ENCODE data around the gene STXBP6. TPM values are rescaled to one million over a fixed set of nuclear protein-coding genes. Genes with fewer than 3 reads are reported as not detected.
"Not testable (repeated sequence)": the region's sequence is repeated elsewhere in the genome, so short reads cannot be mapped to it uniquely, and the experiment has no call there.

The STXBP6 gene
- total RNA-seq, 1 experiment from 2014 or later, result 34.3 TPM

DNA sequence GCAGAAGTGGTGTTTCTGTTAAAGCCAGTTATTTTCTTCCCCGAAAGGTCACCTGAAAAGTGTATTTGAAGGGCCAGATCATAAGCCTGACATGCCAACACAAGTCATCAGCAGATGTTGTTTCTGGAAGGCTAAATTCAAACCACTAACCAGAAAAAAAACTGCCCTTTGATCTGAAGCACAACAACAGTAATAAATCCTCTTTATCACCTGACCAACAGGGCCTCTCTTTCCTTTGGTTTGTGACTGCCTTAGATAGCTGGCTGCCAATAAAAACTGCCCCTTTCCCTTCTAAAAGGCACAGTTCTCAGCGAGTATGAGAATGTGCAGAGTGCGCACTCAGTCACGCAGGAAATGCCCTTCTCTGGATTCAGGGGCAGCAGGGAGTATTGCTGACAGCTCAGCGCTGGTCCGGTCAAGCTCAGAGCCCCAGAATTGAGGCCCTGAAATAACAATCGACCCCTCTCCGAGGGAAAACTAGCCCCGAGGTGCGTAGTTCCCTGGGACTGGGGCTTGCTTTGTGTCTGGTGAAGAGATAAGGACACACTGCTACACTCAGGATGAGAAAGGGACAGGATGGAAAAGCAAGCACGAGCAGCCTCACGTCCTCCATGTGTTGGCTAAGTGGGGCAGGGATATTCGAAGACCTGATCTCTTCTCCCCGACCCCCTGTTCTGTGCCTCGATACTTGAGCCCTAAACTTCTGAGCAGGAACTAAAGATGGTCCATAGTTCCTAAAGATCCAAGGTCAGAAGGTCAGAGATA is 231.7 kb downstream of the STXBP6 start:
- no peak for DNase-seq (ENCODE audit: low read depth, low spot score)
- in situ Hi-C loops (cut with HindIII; ENCODE audit: low pct_unique_long_range_greater_than_20kb, low sequenced_read_pairs), result no loop called here

DNA sequence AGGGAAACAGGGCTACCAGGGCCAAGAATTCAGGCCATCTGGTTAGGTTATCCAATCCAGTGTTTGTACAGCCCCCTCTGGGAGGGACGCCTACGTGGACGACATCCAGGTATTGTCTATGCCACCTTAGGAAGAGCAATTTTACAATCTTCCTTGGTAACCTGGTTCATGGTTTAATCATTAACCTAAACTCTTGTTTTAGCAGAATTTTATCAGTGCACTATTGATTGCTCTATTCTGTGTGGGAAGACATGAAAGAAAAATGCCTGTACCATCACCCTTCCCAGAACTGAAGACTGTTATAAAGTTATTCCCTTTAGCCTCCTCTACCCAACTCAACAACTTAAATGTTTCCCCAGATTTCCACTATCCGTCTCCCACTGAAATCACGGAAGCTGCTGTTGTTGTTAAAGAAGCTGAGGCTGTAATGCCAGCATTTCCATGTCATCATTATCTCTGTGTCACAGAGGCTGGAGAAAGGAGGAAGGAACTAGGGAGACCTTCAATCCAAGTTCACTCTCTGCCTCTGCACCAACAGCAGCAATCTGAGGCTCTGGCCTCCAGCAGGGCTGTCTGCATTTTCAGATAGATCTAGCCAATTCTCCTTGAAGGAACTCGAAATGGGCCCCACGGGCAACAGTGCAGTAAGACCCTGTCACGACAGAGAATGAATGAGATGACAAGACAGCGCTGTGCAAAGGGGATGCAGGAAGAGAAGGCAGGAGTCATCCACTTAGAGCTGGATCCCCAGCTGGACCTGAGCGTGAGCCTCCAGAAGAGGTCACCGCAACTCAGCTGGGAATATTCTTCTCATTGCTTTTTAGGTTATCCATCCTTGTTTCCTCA is 232.5 kb downstream of the STXBP6 start:
- peak; percentile 52 for DNase-seq (ENCODE audit: low read depth, low spot score)
- in situ Hi-C loops (cut with HindIII; ENCODE audit: low pct_unique_long_range_greater_than_20kb, low sequenced_read_pairs), result no loop called here

DNA sequence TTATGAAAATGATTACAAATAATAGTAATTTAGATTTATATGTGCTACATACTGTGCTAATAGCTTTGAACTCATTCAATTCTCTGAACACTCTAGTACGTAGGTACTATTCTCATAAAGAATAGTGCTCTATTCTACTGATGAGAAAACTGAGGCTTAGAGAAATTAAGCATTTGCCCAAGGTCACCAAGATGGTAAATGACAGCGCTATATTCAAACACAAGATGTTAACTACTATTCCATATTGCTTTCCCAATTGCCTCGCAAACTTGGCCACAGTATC is 233.1 kb downstream of the STXBP6 start:
- in situ Hi-C loops (cut with HindIII; ENCODE audit: low pct_unique_long_range_greater_than_20kb, low sequenced_read_pairs), result no loop called here
- no peak for DNase-seq (ENCODE audit: low read depth, low spot score)

DNA sequence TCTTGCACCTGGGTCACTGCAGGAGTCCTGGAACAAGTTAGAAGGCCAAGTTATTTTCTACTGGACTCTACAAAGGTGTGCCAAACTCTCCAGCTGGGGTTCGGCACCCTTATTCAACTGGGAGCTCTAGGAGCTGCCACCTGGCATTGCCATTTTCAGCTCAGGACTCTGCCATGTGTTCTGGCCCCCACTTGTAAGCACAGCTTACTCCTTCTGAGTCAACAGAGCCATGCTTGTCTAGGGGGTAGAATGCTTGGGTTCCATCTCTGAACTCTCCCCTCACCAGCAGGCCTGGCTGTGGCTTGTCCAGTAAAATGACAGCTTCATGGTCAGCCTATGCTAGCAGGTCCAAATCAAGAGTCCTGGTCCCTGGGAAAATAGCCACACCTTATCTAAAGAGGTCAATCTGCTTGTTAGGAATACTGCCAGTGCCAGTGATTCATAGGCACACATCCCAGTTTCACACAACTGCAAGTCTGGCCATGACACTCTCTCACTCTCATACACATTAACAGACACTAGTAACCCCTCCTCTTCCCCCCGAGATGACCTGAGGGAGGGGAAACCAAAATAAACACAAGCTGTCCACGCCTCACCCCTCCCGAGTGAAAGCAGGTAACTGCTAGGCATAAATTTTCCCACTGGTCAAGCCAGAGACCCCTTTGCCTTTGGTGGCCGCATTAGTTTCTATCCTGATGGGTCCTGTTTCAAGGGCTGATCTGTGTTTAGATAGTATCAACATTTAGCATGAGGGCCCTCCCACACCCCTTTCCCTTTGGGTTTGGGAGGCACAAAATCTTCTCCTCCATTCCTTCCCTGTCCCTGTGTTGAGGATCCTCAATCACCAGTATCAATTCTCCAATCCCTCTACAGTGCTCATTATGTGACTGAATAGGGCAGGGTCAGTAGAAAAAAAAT is 233.7 kb downstream of the STXBP6 start:
- no peak for DNase-seq (ENCODE audit: low read depth, low spot score)
- in situ Hi-C loops (cut with HindIII; ENCODE audit: low pct_unique_long_range_greater_than_20kb, low sequenced_read_pairs), result no loop called here

DNA sequence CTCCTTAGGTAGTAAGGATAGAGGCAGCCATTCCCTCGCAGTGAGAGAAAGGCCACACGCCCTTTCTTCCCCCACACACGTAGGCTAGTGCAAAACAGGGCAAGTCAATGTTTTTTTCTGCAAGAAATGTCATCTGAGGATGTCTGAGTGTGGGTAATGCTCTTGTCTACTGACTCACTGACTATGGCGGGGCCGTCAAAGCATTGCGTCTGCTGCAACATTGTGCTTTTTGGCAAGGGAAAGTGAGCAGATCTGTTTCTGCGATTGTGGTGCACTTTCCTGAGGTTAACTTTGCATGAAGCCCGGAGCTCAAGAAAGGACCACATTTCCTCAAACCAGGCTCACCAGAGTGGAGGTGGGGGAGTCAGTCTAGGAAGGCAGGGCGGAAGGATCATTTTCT is 234.4 kb downstream of the STXBP6 start:
- in situ Hi-C loops (cut with HindIII; ENCODE audit: low pct_unique_long_range_greater_than_20kb, low sequenced_read_pairs), result no loop called here

DNA sequence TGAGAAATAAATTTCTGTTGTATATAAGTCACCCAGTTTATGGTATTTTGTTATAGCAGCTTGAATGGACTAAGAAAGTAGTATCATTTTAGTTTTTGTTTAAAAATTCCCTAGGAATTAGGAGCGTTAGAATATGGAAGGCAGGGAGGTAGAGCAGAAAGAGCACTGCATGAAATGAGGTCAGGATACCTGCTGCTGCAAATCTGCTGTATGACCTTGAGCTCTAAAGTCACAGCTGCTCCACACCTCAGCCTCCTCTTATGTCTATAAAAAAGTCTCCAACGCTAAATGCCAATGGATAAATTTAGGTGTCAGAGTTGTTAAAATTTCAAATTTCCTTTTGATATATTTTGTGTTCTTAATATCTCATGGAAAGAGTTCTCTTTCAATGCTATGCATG is 235.0 kb downstream of the STXBP6 start:
- in situ Hi-C loops (cut with HindIII; ENCODE audit: low pct_unique_long_range_greater_than_20kb, low sequenced_read_pairs), result no loop called here
- DNase-seq (ENCODE audit: low read depth, low spot score), result no peak

More for the DNA sequence above, 234.4 kb downstream of the STXBP6 start:
- DNase-seq (ENCODE audit: low read depth, low spot score), result no peak

DNA sequence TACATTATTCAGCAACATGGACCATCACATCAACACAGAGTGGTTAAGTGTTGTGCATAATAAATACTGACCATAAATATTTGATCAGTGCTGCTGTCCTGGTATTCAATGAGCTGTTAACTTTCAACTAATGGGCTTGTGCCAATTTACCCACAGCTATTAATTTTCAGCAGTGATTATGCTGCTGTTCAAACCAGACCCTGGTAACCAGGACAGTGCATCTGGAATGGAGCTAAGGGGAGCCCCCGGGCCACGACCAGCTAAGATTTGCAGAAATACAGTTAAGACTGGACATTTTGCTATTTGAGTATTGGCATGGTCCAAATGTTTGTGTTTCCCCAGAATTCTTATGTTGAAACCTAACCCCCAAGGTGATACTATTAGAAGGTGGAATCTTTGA is 235.6 kb downstream of the STXBP6 start:
- in situ Hi-C loops (cut with HindIII; ENCODE audit: low pct_unique_long_range_greater_than_20kb, low sequenced_read_pairs), result no loop called here
- DNase-seq (ENCODE audit: low read depth, low spot score), result no peak

DNA sequence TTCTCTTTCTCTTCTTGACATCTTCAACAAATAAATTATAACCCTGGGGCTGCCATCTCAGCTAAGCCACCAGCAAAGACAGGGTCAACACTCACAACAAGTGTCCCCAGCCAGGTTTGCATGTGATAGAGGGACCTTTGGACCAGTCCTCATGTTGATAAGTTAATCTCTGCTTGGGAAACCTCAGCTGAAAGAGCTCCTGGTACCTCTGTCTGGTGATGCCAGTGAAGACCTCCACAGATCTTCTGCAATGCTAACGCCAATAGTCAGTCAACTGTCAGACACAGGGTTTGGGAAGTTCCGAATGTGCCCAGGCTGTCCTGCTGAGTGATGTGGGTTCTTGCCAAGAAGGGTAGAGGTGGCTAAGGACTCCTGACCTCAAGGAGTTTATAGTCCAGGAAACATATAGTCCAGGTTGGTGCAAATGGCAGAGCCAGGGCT is 236.1 kb downstream of the STXBP6 start:
- DNase-seq (ENCODE audit: low read depth, low spot score), result no peak
- in situ Hi-C loops (cut with HindIII; ENCODE audit: low pct_unique_long_range_greater_than_20kb, low sequenced_read_pairs), result no loop called here

DNA sequence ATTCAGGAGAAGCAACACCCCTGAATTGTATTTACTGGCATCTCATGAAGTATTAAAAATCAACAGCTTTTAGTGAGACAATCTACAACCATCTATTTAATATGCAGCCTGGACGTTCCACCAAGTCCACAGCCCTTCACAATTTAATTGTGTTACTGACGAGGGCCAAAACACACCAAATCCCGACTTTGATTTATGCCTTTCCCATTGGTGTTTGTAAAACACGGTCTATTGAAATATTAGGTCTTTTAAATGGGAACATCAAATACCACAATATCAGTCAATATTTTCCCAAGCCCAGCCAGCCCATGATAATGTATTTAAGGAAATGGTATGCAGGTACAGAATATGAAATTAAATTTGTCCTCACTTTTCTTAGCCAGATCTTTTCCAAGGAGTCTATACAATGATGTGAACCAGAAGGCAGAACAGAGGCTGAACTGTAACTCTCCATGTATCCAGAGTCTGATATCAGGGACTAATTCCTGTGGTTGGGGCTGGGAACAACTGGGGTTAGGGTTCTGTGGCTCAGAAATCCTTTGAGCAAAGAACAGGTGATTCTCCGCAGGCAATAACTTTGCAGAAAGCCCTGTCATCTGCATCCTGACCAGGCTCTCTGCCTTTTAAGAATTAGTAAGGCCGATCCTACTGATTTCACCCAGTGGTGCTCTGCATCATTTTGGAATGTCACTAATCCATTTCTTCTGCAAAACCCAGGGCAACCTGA is 236.7 kb downstream of the STXBP6 start:
- in situ Hi-C loops (cut with HindIII; ENCODE audit: low pct_unique_long_range_greater_than_20kb, low sequenced_read_pairs), result no loop called here
- no peak for DNase-seq (ENCODE audit: low read depth, low spot score)

DNA sequence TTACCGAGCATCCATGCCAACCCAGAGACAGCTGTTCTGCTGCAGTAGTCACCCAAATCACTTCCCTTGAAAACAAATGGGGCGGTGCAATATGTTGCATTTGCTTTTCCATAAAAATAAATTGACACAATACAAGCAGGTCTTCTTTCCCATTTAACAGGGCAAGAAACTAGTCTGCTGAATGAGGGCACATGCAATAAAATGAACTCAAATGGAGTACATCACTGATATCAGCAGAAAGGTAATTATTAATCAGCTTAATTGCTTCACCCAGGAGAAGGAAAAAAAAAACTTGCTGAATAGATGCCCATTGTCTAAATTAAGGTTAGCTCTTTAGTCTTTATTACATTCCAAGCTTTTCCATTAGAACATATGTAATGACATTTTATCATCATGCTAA is 240.8 kb downstream of the STXBP6 start:
- no peak for DNase-seq (ENCODE audit: low read depth, low spot score)
- in situ Hi-C loops (cut with HindIII; ENCODE audit: low pct_unique_long_range_greater_than_20kb, low sequenced_read_pairs), result no loop called here

DNA sequence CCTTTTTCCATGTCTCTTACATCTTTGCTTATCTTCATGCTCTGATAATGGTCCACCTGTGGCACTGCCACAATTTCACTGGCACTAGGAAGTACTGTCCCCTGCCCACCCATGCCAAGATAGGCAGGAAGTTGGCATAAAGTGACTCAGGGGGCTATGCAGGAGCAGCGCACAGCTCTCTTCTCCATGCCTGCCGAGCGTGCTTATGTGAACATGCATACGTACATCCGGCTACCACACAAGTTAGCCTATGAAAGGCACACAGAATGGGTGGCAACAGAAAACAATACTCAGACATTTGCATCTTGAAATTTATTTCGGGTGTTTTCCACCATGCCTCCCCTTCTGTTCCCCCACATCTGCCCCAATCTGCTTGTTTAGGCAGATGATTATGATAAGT is 241.5 kb downstream of the STXBP6 start:
- DNase-seq (ENCODE audit: low read depth, low spot score), result no peak
- in situ Hi-C loops (cut with HindIII; ENCODE audit: low pct_unique_long_range_greater_than_20kb, low sequenced_read_pairs), result no loop called here

DNA sequence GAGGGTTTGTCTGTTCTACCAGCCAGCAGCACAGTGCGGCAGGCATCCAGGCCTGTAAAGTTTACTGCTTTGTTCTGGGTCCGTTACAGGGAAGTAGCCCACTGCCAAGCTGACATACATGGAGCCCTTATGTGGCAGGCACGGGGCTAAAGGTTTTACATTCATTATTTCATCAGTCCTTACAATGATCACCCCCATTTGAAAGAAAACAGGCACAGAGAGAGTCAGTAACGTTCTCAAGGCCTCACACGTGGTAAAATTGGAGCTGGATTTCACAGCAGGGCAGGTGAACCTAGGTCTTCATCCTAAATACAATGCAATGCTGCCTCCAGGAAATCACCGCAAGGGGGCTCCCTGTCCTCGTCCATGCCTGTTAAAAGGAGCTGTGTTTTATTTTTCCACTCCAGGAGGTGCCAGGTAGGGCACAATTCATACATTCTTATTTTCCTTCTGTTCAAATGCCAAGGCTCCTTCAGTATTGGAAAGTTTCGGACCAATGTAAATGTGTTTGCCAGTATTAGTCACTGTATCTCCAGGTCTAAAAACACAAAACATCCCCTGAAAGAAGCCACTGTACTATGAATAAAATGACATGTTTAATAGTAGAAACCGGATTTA is 243.8 kb downstream of the STXBP6 start:
- in situ Hi-C loops (cut with HindIII; ENCODE audit: low pct_unique_long_range_greater_than_20kb, low sequenced_read_pairs), result no loop called here
- DNase-seq (ENCODE audit: low read depth, low spot score), result peak; percentile 76

DNA sequence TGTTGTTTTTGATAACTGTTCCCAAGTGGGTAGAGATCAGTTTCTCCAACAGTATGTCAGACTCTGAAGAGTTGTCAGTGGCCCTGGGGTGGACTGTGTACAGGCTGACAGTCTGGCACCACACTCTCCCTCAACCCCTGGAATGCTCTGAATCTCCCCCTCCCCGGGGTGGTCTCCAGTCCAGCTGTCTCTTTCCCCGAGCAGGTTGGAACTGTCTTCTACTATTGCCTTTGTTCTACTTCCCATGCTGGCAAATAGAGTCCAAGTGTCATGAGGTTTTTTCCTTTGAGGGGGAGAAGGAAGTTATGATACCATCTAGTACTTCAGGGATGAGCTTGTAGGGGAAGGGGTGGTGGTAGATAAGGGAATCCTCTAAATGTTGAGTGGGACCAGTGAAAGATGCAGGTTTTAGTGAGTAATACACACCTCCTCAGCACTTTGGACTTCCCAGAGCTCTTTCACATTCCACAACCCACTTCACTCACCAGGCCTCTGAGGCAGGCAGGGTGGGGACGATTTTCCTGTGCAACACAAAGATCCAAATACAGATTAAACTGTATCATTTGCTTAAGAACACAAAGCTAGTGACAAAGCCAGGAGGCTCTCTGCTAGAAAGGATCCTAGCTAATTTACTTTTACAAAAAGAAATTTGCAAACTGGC is 245.3 kb downstream of the STXBP6 start:
- no peak for DNase-seq (ENCODE audit: low read depth, low spot score)
- in situ Hi-C loops (cut with HindIII; ENCODE audit: low pct_unique_long_range_greater_than_20kb, low sequenced_read_pairs), result no loop called here

DNA sequence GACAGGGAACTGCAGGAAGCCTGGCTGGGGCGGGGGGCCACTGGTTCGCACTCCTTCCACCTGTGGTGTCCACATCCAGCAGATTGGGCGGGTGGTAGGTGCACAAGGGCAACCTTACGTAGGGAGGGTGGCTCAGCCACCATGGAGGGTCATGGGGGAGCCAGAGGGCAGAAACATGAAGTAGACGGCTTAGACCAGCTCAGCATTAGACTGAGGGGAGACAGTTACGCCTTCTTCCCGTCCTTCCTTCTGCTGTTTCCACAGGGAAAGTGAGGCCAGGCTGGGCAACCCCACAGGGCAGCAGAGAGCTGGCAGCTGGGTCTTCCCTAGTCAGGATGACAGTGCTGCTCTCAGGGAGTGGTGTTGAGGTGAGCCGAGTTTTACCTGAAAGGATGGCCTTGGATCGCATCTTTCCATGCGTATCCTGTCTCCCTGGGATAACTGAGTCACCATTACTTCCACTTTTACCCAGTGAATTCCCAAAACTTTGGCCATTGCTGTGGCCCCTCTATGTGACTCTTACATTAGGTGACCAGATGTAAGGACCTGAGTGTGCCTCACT is 245.9 kb downstream of the STXBP6 start:
- no peak for DNase-seq (ENCODE audit: low read depth, low spot score)
- in situ Hi-C loops (cut with HindIII; ENCODE audit: low pct_unique_long_range_greater_than_20kb, low sequenced_read_pairs), result no loop called here

DNA sequence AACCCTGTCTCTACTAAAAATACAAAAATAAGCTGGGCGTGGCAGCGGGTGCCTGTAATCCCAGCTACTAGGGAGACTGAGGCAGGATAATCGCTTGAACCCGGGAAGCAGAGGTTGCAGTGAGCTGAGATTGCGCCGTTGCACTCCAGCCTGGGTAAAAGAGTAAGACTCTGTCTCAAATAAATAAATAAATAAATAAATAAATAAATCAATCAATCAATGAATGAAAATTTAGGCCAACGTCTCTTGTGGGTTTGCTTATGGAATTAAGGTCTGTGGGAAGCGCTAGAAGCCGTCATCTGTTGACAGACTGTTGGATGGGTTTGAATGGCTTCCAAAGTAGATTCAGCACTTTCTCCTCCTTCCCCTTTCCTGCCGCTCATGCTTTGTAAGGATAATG is 246.5 kb downstream of the STXBP6 start:
- DNase-seq (ENCODE audit: low read depth, low spot score); in situ Hi-C loops (cut with HindIII; ENCODE audit: low pct_unique_long_range_greater_than_20kb, low sequenced_read_pairs): not testable (repeated sequence)

DNA sequence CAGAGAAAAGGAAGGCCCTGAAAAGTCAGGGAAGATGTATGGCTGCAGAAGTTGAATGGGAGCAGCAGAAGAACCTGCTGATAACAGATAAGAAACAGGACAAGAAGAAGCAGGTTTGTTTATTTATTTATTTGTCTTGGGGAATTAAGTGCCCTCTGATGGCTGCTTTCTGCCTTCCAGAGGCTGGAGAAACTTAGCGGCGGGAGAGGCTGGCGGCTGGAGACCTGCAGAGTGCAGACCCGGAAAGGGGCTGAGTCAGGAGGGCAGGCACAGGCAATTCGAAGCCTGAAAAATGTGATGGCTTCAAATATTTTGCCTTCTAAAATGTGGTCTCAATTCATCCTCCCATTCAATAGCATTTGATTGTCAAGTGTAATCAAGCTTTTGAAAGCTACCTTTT is 247.7 kb downstream of the STXBP6 start:
- no peak for DNase-seq (ENCODE audit: low read depth, low spot score)
- in situ Hi-C loops (cut with HindIII; ENCODE audit: low pct_unique_long_range_greater_than_20kb, low sequenced_read_pairs), result no loop called here

Measured in SK-MEL-5 (cell line).